BE2C (cell line): ENCODE measurements around the gene LUZP1.

Source experiments
- DNase-seq: peaks from one replicate; pipeline ENCODE4 v3.0.0-alpha.2; 2020
- H3K27me3 ChIP-seq: fragments of 250-450 bp; sonication (Bioruptor Pico); 2 replicates; pipeline ENCODE4 v1.5.1; 2020; ENCODE audit warnings: mild to moderate bottlenecking
- H3K36me3 ChIP-seq: fragments of 250-450 bp; sonication (Bioruptor Pico); 2 replicates; pipeline ENCODE4 v1.5.1; 2020; ENCODE audit warnings: mild to moderate bottlenecking
- H3K4me1 ChIP-seq: fragments of 250-450 bp; sonication (Bioruptor Pico); 2 replicates; pipeline ENCODE4 v1.5.1; 2020
- H3K4me3 ChIP-seq: 2 replicates; pipeline ENCODE4 v1.5.1; 2011; ENCODE audit warnings: low read depth, low read length
- H3K9me3 ChIP-seq: fragments of 250-450 bp; sonication (Bioruptor Pico); 2 replicates; pipeline ENCODE4 v1.5.1; 2020
- CTCF ChIP-seq: IDR thresholded peaks from 2 replicates; pipeline ENCODE4 v1.5.1; 2012; ENCODE audit warnings: mild to moderate bottlenecking, low read depth, low read length

The LUZP1 gene

GRCh38 chr1:23168079-23168444 lies 594 bp downstream of the LUZP1 start:
- Histone ChIP-seq H3K36me3 (no peaks in the 10 kb centered on the region), H3K9me3 (no peaks in the 10 kb centered on the region), H3K27me3 (no peaks in the 10 kb centered on the region), H3K4me3 (peak overlapping the region; percentile 79), H3K4me1 (no peaks in the 10 kb centered on the region)
- no peak for TF ChIP-seq CTCF
- peak; percentile 32 for DNase-seq

GRCh38 chr1:23167353-23168078 lies 1.1 kb downstream of the LUZP1 start:
- Histone ChIP-seq H3K36me3 (no peaks in the 10 kb centered on the region), H3K4me3 (peak overlapping the region; percentile 79), H3K27me3 (no peaks in the 10 kb centered on the region), H3K9me3 (no peaks in the 10 kb centered on the region), H3K4me1 (no peaks in the 10 kb centered on the region)
- no peak for TF ChIP-seq CTCF
- DNase-seq = peak; percentile 35

GRCh38 chr1:23166854-23167253 lies 1.8 kb downstream of the LUZP1 start:
- TF ChIP-seq CTCF = no peak
- peak overlapping the region; percentile 79 for H3K4me3 ChIP-seq

GRCh38 chr1:23163395-23163794 lies 5.3 kb downstream of the LUZP1 start:
- H3K9me3 ChIP-seq = no peaks in the 10 kb centered on the region
- DNase-seq = no peak
- no peaks in the 10 kb centered on the region for H3K4me1 ChIP-seq
- H3K36me3 ChIP-seq = no peaks in the 10 kb centered on the region
- no peak for TF ChIP-seq CTCF
- no peak overlapping the region for H3K4me3 ChIP-seq
- no peaks in the 10 kb centered on the region for H3K27me3 ChIP-seq

More at GRCh38 chr1:23166854-23167253, 1.8 kb downstream of the LUZP1 start:
- DNase-seq = no peak
- H3K9me3 ChIP-seq = no peaks in the 10 kb centered on the region
- no peaks in the 10 kb centered on the region for H3K4me1 ChIP-seq
- no peaks in the 10 kb centered on the region for H3K27me3 ChIP-seq
- H3K36me3 ChIP-seq = no peaks in the 10 kb centered on the region

GRCh38 chr1:23159963-23160877 lies 8.4 kb downstream of the LUZP1 start:
- TF ChIP-seq CTCF = no peak
- DNase-seq = no peak
- no peaks in the 10 kb centered on the region for H3K4me1 ChIP-seq
- H3K9me3 ChIP-seq = no peaks in the 10 kb centered on the region
- H3K27me3 ChIP-seq = no peaks in the 10 kb centered on the region
- H3K36me3 ChIP-seq = no peaks in the 10 kb centered on the region
- no peak overlapping the region for H3K4me3 ChIP-seq

GRCh38 chr1:23156940-23157339 lies 11.7 kb downstream of the LUZP1 start:
- no peaks in the 10 kb centered on the region for H3K4me1 ChIP-seq
- H3K27me3 ChIP-seq = no peaks in the 10 kb centered on the region
- no peak overlapping the region for H3K4me3 ChIP-seq
- no peaks in the 10 kb centered on the region for H3K36me3 ChIP-seq
- DNase-seq = no peak
- TF ChIP-seq CTCF = no peak
- no peaks in the 10 kb centered on the region for H3K9me3 ChIP-seq
